Trophoblast cell (in vitro differentiated cells and primary cell): ENCODE results near the gene OAS1.

Experiments
- DNase-seq, 2 donors: peaks; one replicate each; pipeline ENCODE4 v3.0.0-alpha.2; 2016
- H2AFZ ChIP-seq: 2 replicates; pipeline ENCODE4 v1.6.1; 2013; ENCODE audit warnings: low read length, moderate library complexity, mild to moderate bottlenecking; ENCODE audit not compliant: insufficient read depth, poor library complexity
- H2AK5ac ChIP-seq: 2 replicates; pipeline ENCODE4 v1.6.1; 2013; ENCODE audit warnings: mild to moderate bottlenecking, low read length
- H2BK120ac ChIP-seq: 2 replicates; pipeline ENCODE4 v1.6.1; 2013; ENCODE audit warnings: low read length, mild to moderate bottlenecking, moderate library complexity; ENCODE audit not compliant: insufficient read depth, poor library complexity
- H2BK12ac ChIP-seq: 2 replicates; pipeline ENCODE4 v1.6.1; 2013; ENCODE audit warnings: mild to moderate bottlenecking, low read length, moderate library complexity
- H2BK5ac ChIP-seq: 2 replicates; pipeline ENCODE4 v1.6.1; 2013; ENCODE audit warnings: low read length, low read depth, moderate library complexity, mild to moderate bottlenecking; ENCODE audit not compliant: poor library complexity
- H3K14ac ChIP-seq: 2 replicates; pipeline ENCODE4 v1.6.1; 2013; ENCODE audit warnings: mild to moderate bottlenecking, low read length
- H3K18ac ChIP-seq: 2 replicates; pipeline ENCODE4 v1.6.1; 2013; ENCODE audit warnings: mild to moderate bottlenecking, low read length
- H3K23ac ChIP-seq: 2 replicates; pipeline ENCODE4 v1.6.1; 2013; ENCODE audit warnings: low read length
- H3K27ac ChIP-seq: 2 replicates; pipeline ENCODE4 v1.5.1; 2013; ENCODE audit warnings: low read depth, mild to moderate bottlenecking, inconsistent platforms, low read length, moderate library complexity
- H3K27me3 ChIP-seq: 2 replicates; pipeline ENCODE4 v1.6.1; 2013; ENCODE audit warnings: inconsistent platforms, mild to moderate bottlenecking, low read length, moderate library complexity; ENCODE audit not compliant: insufficient read depth
- H3K36me3 ChIP-seq, 2 experiments: 1 replicate in 1 of 2; 2 replicates in 1 of 2; pipeline ENCODE4 v1.6.1; 2013; ENCODE audit warnings: low read length in 2 of 2, mild to moderate bottlenecking in 2 of 2, moderate library complexity in 1 of 2; ENCODE audit not compliant: insufficient read depth in 2 of 2, control insufficient read depth in 1 of 2
- H3K4ac ChIP-seq: 2 replicates; pipeline ENCODE4 v1.6.1; 2013; ENCODE audit warnings: low read depth, mild to moderate bottlenecking, low read length, moderate library complexity
- H3K4me1 ChIP-seq, 2 experiments: 1 replicate in 1 of 2; 2 replicates in 1 of 2; pipeline ENCODE4 v1.6.1; 2013; ENCODE audit warnings: low read length in 2 of 2, mild to moderate bottlenecking in 2 of 2, moderate library complexity in 1 of 2; ENCODE audit not compliant: insufficient read depth in 2 of 2, control insufficient read depth in 1 of 2
- H3K4me2 ChIP-seq: 2 replicates; pipeline ENCODE4 v1.6.1; 2013; ENCODE audit warnings: inconsistent platforms, mild to moderate bottlenecking, low read length, moderate library complexity
- H3K4me3 ChIP-seq: 2 replicates; pipeline ENCODE4 v1.5.1; 2013; ENCODE audit warnings: mild to moderate bottlenecking, low read depth, low read length, inconsistent platforms
- H3K79me1 ChIP-seq: one replicate; pipeline ENCODE4 v1.6.1; 2013; ENCODE audit warnings: low read length
- H3K79me2 ChIP-seq: 2 replicates; pipeline ENCODE4 v1.6.1; 2013; ENCODE audit warnings: low read length, mild to moderate bottlenecking; ENCODE audit not compliant: control insufficient read depth, insufficient read depth, poor library complexity
- H3K9ac ChIP-seq: 2 replicates; pipeline ENCODE4 v1.6.1; 2013; ENCODE audit warnings: mild to moderate bottlenecking, low read length
- H3K9me3 ChIP-seq: 2 replicates; pipeline ENCODE4 v1.6.1; 2013; ENCODE audit warnings: low read depth, mild to moderate bottlenecking, control low read depth, inconsistent platforms, low read length; ENCODE audit not compliant: insufficient read depth
- H4K12ac ChIP-seq: 2 replicates; pipeline ENCODE4 v1.6.1; 2013; ENCODE audit warnings: low read depth, mild to moderate bottlenecking, low read length, moderate library complexity
- H4K8ac ChIP-seq: 2 replicates; pipeline ENCODE4 v1.6.1; 2013; ENCODE audit warnings: low read depth, mild to moderate bottlenecking, low read length, moderate library complexity
- H4K91ac ChIP-seq: one replicate; pipeline ENCODE4 v1.6.1; 2013; ENCODE audit warnings: low read depth, mild to moderate bottlenecking, low read length, moderate library complexity
- WGBS: extraction: QIAGEN DNeasy Blood & Tissue Kit; methylation state at CpG from one replicate; pipeline ENCODE4 v1.1.7; 2013; ENCODE audit warnings: missing lambda C conversion rate; ENCODE audit not compliant: insufficient read length, insufficient coverage; ENCODE audit errors: extremely low coverage; 5-methylcytosine and 5-hydroxymethylcytosine counted together

Gene OAS1

DNA sequence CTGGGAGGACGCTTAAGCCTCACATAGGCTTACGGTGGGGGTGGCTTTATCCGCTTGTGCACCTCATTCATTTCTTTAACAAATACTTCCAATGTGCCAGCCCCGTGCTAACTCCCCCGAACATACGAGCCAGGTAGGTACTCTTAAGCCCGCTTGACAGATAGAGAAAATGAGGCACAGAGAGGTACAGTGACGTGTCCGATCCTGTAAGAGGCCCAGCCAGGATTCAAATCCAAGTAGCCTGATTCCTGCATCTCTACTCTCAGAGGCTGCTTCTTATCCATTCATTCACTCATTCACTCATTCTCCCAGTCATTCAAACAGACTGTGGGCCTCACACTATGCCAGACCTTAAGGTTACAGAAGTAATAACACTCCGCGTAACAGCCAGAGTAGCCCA lies 32.0 kb downstream of the OAS1 start:
- Histone ChIP-seq H3K27ac (no peak overlapping the region), H2BK5ac (no peak overlapping the region), H2AK5ac (no peak overlapping the region), H4K91ac (no peak overlapping the region), H3K36me3 (no peaks in the 10 kb centered on the region), H3K4ac (no peak overlapping the region), H3K4me1 (no peaks in the 10 kb centered on the region), H3K23ac (no peak overlapping the region), H3K14ac (no peak overlapping the region), H3K4me3 (no peak overlapping the region), H2AFZ (no peak overlapping the region), H3K18ac (no peak overlapping the region), H3K9ac (no peak overlapping the region), H3K27me3 (peaks cover 4% of the 10 kb centered on the region), H3K9me3 (no peaks in the 10 kb centered on the region), H4K8ac (no peak overlapping the region), H3K4me2 (peak overlapping the region; percentile 68), H3K79me2 (no peaks in the 10 kb centered on the region), H2BK12ac (no peak overlapping the region), H2BK120ac (no peak overlapping the region), H3K79me1 (no peaks in the 10 kb centered on the region), H4K12ac (no peak overlapping the region)
- DNase-seq, result no peak
- no CpG with 5 or more reads among the region's 11 CpGs for WGBS

DNA sequence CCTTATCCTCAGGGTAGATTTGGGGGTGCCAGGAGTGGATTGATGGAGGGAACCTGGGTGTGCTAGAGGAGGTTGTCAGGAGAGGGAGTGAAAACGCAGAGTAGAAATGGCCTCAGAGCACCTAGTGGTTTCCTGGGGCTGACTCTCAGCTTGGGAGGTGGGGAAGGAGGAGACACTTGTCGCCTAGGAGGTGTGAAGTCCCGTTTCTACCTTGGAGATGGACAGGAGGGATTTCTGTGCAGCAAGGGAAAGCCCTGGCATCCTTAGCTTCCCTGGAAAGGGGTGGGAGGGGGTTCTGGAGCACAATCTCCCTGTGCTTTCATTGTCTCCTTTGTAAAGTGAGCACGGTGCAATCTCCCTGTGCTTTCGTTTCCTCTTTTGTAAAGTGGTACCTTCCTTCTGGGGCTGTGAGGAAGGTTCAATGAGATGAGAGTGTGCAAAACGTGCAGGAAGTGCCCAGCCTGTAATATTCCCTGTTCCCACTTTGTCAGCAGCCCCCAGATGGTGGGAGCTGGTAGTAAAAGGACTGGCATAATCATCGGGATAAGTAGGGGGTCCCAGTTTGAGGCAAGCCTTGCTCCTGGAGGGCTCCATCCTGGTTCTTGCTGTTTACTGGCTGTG lies 33.1 kb downstream of the OAS1 start:
- no peak overlapping the region for H3K27ac ChIP-seq
- WGBS, result no CpG with 5 or more reads among the region's 7 CpGs
- H3K4me2 ChIP-seq, result no peak overlapping the region
- no peak overlapping the region for H4K91ac ChIP-seq
- no peak overlapping the region for H3K4me3 ChIP-seq
- peaks cover 4% of the 10 kb centered on the region for H3K27me3 ChIP-seq
- H2AK5ac ChIP-seq, result no peak overlapping the region
- no peaks in the 10 kb centered on the region for H3K9me3 ChIP-seq
- no peak for DNase-seq
- H4K12ac ChIP-seq, result no peak overlapping the region
- no peak overlapping the region for H3K4ac ChIP-seq
- H3K14ac ChIP-seq, result no peak overlapping the region
- H2BK12ac ChIP-seq, result no peak overlapping the region
- H3K79me1 ChIP-seq, result no peaks in the 10 kb centered on the region
- no peak overlapping the region for H2AFZ ChIP-seq
- no peak overlapping the region for H3K23ac ChIP-seq
- no peaks in the 10 kb centered on the region for H3K4me1 ChIP-seq
- no peak overlapping the region for H3K18ac ChIP-seq
- H2BK5ac ChIP-seq, result no peak overlapping the region
- H3K9ac ChIP-seq, result no peak overlapping the region
- no peak overlapping the region for H4K8ac ChIP-seq
- no peaks in the 10 kb centered on the region for H3K79me2 ChIP-seq
- H2BK120ac ChIP-seq, result no peak overlapping the region
- no peaks in the 10 kb centered on the region for H3K36me3 ChIP-seq

DNA sequence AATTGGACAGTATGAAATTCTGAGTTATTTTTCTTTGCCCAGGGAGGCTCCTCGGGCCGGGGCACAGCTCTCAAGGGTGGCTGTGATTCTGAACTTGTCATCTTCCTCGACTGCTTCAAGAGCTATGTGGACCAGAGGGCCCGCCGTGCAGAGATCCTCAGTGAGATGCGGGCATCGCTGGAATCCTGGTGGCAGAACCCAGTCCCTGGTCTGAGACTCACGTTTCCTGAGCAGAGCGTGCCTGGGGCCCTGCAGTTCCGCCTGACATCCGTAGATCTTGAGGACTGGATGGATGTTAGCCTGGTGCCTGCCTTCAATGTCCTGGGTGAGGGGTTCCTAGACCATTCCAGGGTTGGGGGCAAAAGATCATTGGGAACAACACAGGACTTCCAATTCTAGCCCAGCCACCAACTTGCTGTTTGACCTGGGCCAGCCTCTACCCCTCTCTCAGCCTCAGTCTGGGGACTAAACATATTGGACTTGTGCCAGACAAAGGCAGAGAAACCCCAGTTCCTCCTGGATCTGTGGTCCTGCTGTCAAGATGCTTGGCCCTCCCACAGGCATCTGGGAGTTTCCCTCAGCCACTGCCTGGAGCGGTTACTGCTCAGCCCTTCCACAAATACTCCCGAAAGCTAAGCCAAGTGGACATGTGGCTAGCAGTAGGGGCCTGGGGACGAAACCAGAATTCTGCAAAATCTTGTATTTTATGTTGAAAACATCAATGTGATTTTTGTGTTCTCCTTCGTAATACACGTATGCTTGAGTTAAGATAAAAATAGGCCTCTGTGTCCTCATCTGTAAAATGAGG lies 35.0 kb downstream of the OAS1 start:
- H2BK5ac ChIP-seq, result no peak overlapping the region
- H3K9ac ChIP-seq, result no peak overlapping the region
- H3K4me2 ChIP-seq, result no peak overlapping the region
- no peak overlapping the region for H4K8ac ChIP-seq
- no peak overlapping the region for H3K4ac ChIP-seq
- H2AK5ac ChIP-seq, result no peak overlapping the region
- H3K27ac ChIP-seq, result no peak overlapping the region
- no peak overlapping the region for H3K14ac ChIP-seq
- no peak overlapping the region for H4K91ac ChIP-seq
- no peaks in the 10 kb centered on the region for H3K9me3 ChIP-seq
- H3K4me1 ChIP-seq, result no peaks in the 10 kb centered on the region
- H3K79me2 ChIP-seq, result no peaks in the 10 kb centered on the region
- no peak overlapping the region for H3K18ac ChIP-seq
- DNase-seq, result no peak
- no peak overlapping the region for H2BK12ac ChIP-seq
- no peaks in the 10 kb centered on the region for H3K79me1 ChIP-seq
- no peak overlapping the region for H3K23ac ChIP-seq
- no peak overlapping the region for H2BK120ac ChIP-seq
- H2AFZ ChIP-seq, result no peak overlapping the region
- no peaks in the 10 kb centered on the region for H3K36me3 ChIP-seq
- no CpG with 5 or more reads among the region's 16 CpGs for WGBS
- H3K4me3 ChIP-seq, result no peak overlapping the region
- no peak overlapping the region for H4K12ac ChIP-seq
- H3K27me3 ChIP-seq, result peaks cover 4% of the 10 kb centered on the region

DNA sequence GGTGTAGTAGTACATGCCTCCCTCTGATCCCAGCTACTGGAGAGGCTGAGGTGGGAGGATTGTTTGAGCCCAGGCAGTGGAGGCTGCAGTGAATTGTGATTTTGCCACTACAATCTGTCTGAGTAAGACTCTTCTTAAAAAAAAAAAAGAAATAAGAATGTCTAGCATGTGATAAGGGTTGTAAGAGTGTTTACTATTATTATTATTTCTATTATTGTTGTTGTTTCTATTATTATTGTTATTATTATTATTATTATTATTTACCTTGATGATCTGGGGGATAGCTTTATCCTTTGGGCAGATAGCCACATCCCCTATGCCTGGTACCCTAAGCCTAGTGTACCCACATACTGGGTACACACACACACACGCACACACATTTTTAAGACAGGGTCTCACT lies 35.8 kb downstream of the OAS1 start:
- H3K9ac ChIP-seq, result no peak overlapping the region
- no peak overlapping the region for H3K4me3 ChIP-seq
- no peak overlapping the region for H4K12ac ChIP-seq
- H3K18ac ChIP-seq, result no peak overlapping the region
- no peak overlapping the region for H3K27ac ChIP-seq
- no peak overlapping the region for H4K8ac ChIP-seq
- H3K79me1 ChIP-seq, result no peaks in the 10 kb centered on the region
- H3K4me1 ChIP-seq, result no peaks in the 10 kb centered on the region
- H3K23ac ChIP-seq, result no peak overlapping the region
- H3K27me3 ChIP-seq, result peaks cover 4% of the 10 kb centered on the region
- no peak overlapping the region for H2BK120ac ChIP-seq
- H3K79me2 ChIP-seq, result no peaks in the 10 kb centered on the region
- no peak overlapping the region for H3K14ac ChIP-seq
- no peak overlapping the region for H2AFZ ChIP-seq
- no peak overlapping the region for H4K91ac ChIP-seq
- H3K4ac ChIP-seq, result no peak overlapping the region
- no peak overlapping the region for H2BK5ac ChIP-seq
- no peak overlapping the region for H2AK5ac ChIP-seq
- WGBS, result no CpG with 5 or more reads among the region's 1 CpG
- no peaks in the 10 kb centered on the region for H3K36me3 ChIP-seq
- no peak overlapping the region for H2BK12ac ChIP-seq
- H3K9me3 ChIP-seq, result no peaks in the 10 kb centered on the region
- no peak overlapping the region for H3K4me2 ChIP-seq
- DNase-seq, result no peak
